ENCODE measurements around the gene BYSL.

BYSL gene

GRCh38 chr6:41920921-41921711 lies at the start of gene BYSL, which contains the start of gene MED20:
Gene BYSL (plus strand): TSS chr6:41921499. CDS start chr6:41921563, 64 bp downstream.
Gene MED20 (minus strand): TSS chr6:41921139. CDS start chr6:41921018, 121 bp downstream.
- peak; percentile 71 to 99 (median 96) for DNase-seq

- no peak for DNase-seq
These were observed 49.6 kb upstream of the BYSL start for GRCh38 chr6:41871691-41872090.

GRCh38 chr6:41872147-41872546 lies 49.2 kb upstream of the BYSL start:
- DNase-seq = no peak

- no peak for DNase-seq
These were observed 46.6 kb upstream of the BYSL start for GRCh38 chr6:41874741-41875140.

- no peak for DNase-seq
These were observed 44.1 kb upstream of the BYSL start for GRCh38 chr6:41877051-41877680.

GRCh38 chr6:41878246-41878645 lies 43.1 kb upstream of the BYSL start:
- no peak for DNase-seq

GRCh38 chr6:41878961-41879405 lies 42.3 kb upstream of the BYSL start:
- no peak for DNase-seq

- DNase-seq = no peak
These were observed 39.8 kb upstream of the BYSL start for GRCh38 chr6:41881506-41881905.

GRCh38 chr6:41884957-41885356 lies 36.3 kb upstream of the BYSL start:
- DNase-seq = no peak

GRCh38 chr6:41885930-41886329 lies 35.4 kb upstream of the BYSL start:
- DNase-seq = no peak

- DNase-seq = no peak
These were observed 34.0 kb upstream of the BYSL start for GRCh38 chr6:41887331-41887751.

GRCh38 chr6:41892921-41893564 lies 28.3 kb upstream of the BYSL start:
- no peak for DNase-seq

GRCh38 chr6:41894366-41895299 lies 26.7 kb upstream of the BYSL start:
- DNase-seq = peak in 4 of 14 donors; percentile 16 to 42 (median 34)

- DNase-seq = peak; percentile 31 to 92 (median 80)
These were observed 25.7 kb upstream of the BYSL start, which contains the start of gene USP49 for GRCh38 chr6:41895300-41896233. Gene USP49 (minus strand): TSS chr6:41895375. CDS start chr6:41806983, 88,392 bp downstream.

GRCh38 chr6:41896281-41896680 lies 25.0 kb upstream of the BYSL start:
- no peak for DNase-seq

- no peak for DNase-seq
These were observed 20.4 kb upstream of the BYSL start for GRCh38 chr6:41900861-41901260.

- DNase-seq = no peak
These were observed 19.3 kb upstream of the BYSL start for GRCh38 chr6:41901882-41902519.

- DNase-seq = no peak
These were observed 11.6 kb upstream of the BYSL start for GRCh38 chr6:41909727-41910126.

GRCh38 chr6:41914343-41914742 lies 7.0 kb upstream of the BYSL start:
- no peak for DNase-seq

- DNase-seq = no peak
These were observed 6.3 kb upstream of the BYSL start for GRCh38 chr6:41914869-41915530.
